HEK293T (cell line): ENCODE data around the gene FHOD1.

ENCODE experiments used
- ARNT ChIP-seq: fragments of 450-650 bp; IDR thresholded peaks from 2 replicates; pipeline ENCODE4 v1.6.1; 2017; ENCODE audit warnings: mild to moderate bottlenecking
- BHLHE40 ChIP-seq: fragments of 450-650 bp; IDR thresholded peaks from 2 replicates; pipeline ENCODE4 v1.6.1; 2016; ENCODE audit warnings: mild to moderate bottlenecking, moderate library complexity, borderline replicate concordance
- CTBP1 ChIP-seq: fragments of 450-650 bp; IDR thresholded peaks from 2 replicates; pipeline ENCODE4 v1.6.1; 2016; ENCODE audit warnings: borderline replicate concordance
- ELF4 ChIP-seq: fragments of 450-650 bp; IDR thresholded peaks from 2 replicates; pipeline ENCODE4 v1.6.1; 2017; ENCODE audit warnings: antibody characterized with exemption
- FOXA1 ChIP-seq: fragments of 450-650 bp; IDR thresholded peaks from 2 replicates; pipeline ENCODE4 v1.6.1; 2016; ENCODE audit warnings: mild to moderate bottlenecking
- FOXK2 ChIP-seq: fragments of 450-650 bp; IDR thresholded peaks from 2 replicates; pipeline ENCODE4 v1.6.1; 2016; ENCODE audit warnings: mild to moderate bottlenecking
- FOXM1 ChIP-seq: fragments of 450-650 bp; IDR thresholded peaks from 2 replicates; pipeline ENCODE4 v1.6.1; 2017; ENCODE audit warnings: mild to moderate bottlenecking, borderline replicate concordance
- HDGF ChIP-seq: fragments of 450-650 bp; IDR thresholded peaks from 2 replicates; pipeline ENCODE4 v1.6.1; 2017; ENCODE audit warnings: antibody characterized with exemption, borderline replicate concordance
- L3MBTL2 ChIP-seq: fragments of 450-650 bp; conservative IDR thresholded peaks from 2 replicates; pipeline ENCODE4 v1.6.1; 2016; ENCODE audit warnings: mild to moderate bottlenecking
- NFRKB ChIP-seq: fragments of 450-650 bp; IDR thresholded peaks from 2 replicates; pipeline ENCODE4 v1.6.1; 2016; ENCODE audit warnings: mild to moderate bottlenecking, moderate library complexity
- SP1 ChIP-seq: fragments of 450-650 bp; IDR thresholded peaks from 2 replicates; pipeline ENCODE4 v1.6.1; 2017
- SUZ12 ChIP-seq: fragments of 450-650 bp; IDR thresholded peaks from 2 replicates; pipeline ENCODE4 v1.6.1; 2016; ENCODE audit warnings: mild to moderate bottlenecking
- TARDBP ChIP-seq: fragments of 450-650 bp; IDR thresholded peaks from 2 replicates; pipeline ENCODE4 v1.6.1; 2016
- TF ChIP-seq, protein P1 (sequence below): fragments of 450-650 bp; IDR thresholded peaks from 2 replicates; pipeline ENCODE4 v1.6.1; 2016

DNA sequence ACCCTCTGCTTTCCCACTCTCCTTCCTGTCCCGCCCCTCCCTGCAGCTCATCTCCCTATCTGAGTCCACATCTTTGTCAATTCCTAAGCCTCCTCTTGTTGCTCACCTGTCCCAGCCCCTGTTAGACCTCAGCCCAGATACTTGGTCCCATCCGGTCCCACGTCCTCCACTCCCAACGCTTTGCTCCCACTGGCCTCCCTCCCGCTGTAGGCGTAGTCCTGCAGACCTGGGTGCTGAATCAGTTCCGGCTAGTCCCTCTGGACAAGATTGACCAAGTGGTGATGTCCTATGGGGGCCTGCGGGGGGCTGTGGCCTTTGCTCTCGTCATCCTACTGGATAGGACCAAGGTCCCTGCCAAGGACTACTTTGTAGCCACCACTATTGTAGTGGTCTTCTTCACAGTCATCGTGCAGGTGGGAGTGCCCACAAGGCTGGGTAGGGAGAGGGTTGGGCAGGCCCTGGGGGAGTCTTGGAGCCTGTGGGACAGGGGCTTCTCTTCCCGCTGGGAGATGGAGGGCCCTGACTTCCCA lies 9.5 kb upstream of the FHOD1 start:
- TF ChIP-seq FOXM1, result no peak
- TF ChIP-seq BHLHE40, result no peak
- TF ChIP-seq ELF4, result no peak
- no peak for TF ChIP-seq CTBP1
- no peak for TF ChIP-seq FOXK2
- TF ChIP-seq HDGF, result no peak
- TF ChIP-seq FOXA1, result no peak
- no peak for TF ChIP-seq TARDBP
- no peak for TF ChIP-seq SP1
- TF ChIP-seq L3MBTL2, result no peak
- TF ChIP-seq SUZ12, result no peak
- no peak for TF ChIP-seq NFRKB
- TF ChIP-seq, protein P1, sequence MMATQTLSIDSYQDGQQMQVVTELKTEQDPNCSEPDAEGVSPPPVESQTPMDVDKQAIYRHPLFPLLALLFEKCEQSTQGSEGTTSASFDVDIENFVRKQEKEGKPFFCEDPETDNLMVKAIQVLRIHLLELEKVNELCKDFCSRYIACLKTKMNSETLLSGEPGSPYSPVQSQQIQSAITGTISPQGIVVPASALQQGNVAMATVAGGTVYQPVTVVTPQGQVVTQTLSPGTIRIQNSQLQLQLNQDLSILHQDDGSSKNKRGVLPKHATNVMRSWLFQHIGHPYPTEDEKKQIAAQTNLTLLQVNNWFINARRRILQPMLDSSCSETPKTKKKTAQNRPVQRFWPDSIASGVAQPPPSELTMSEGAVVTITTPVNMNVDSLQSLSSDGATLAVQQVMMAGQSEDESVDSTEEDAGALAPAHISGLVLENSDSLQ, result no peak
- no peak for TF ChIP-seq ARNT
